H9 (cell line): Measurements from ENCODE around the gene UBE2B. TPM values are rescaled to one million over a fixed set of nuclear protein-coding genes. Genes with fewer than 3 reads are reported as not detected.

Source experiments
- DNase-seq: peaks from one replicate; pipeline ENCODE4 v3.0.0-alpha.2; 2017
- H2AFZ ChIP-seq: one replicate; pipeline ENCODE4 v1.6.1; 2013; ENCODE audit warnings: mild to moderate bottlenecking, low read length, control low read depth, moderate library complexity
- H2AK5ac ChIP-seq: 2 replicates; pipeline ENCODE4 v1.6.1; 2013; ENCODE audit warnings: low read length, control low read depth, mixed read lengths; ENCODE audit not compliant: insufficient read length
- H2BK120ac ChIP-seq: one replicate; pipeline ENCODE4 v1.6.1; 2013; ENCODE audit warnings: low read depth, mild to moderate bottlenecking, low read length, control low read depth, inconsistent platforms; ENCODE audit not compliant: poor library complexity, severe bottlenecking
- H2BK12ac ChIP-seq: 2 replicates; pipeline ENCODE4 v1.6.1; 2013; ENCODE audit warnings: low read length, control low read depth, mixed read lengths, low read depth; ENCODE audit not compliant: insufficient read length
- H2BK15ac ChIP-seq: 2 replicates; pipeline ENCODE4 v1.6.1; 2013; ENCODE audit warnings: low read depth, low read length, control low read depth
- H2BK20ac ChIP-seq: one replicate; pipeline ENCODE4 v1.6.1; 2013; ENCODE audit warnings: low read depth, mild to moderate bottlenecking, low read length, control low read depth, inconsistent platforms; ENCODE audit not compliant: poor library complexity, severe bottlenecking
- H2BK5ac ChIP-seq: 2 replicates; pipeline ENCODE4 v1.6.1; 2013; ENCODE audit warnings: low read length, control low read depth, mixed read lengths; ENCODE audit not compliant: insufficient read length
- H3K14ac ChIP-seq: 2 replicates; pipeline ENCODE4 v1.6.1; 2013; ENCODE audit warnings: low read length, control low read depth; ENCODE audit not compliant: insufficient read depth
- H3K18ac ChIP-seq: 2 replicates; pipeline ENCODE4 v1.6.1; 2013; ENCODE audit warnings: low read depth, mild to moderate bottlenecking, mixed read lengths, low read length, control low read depth; ENCODE audit not compliant: insufficient read length
- H3K23ac ChIP-seq: 2 replicates; pipeline ENCODE4 v1.6.1; 2013; ENCODE audit warnings: low read length, control low read depth, mixed read lengths, low read depth; ENCODE audit not compliant: insufficient read length
- H3K23me2 ChIP-seq: 2 replicates; pipeline ENCODE4 v1.6.1; 2013; ENCODE audit warnings: low read depth, mild to moderate bottlenecking, mixed read lengths, low read length, control low read depth; ENCODE audit not compliant: insufficient read length, poor library complexity, severe bottlenecking
- H3K27ac ChIP-seq: 2 replicates; pipeline ENCODE4 v1.5.1; 2013; ENCODE audit warnings: low read length, control low read depth, mixed read lengths, low read depth; ENCODE audit not compliant: insufficient read length
- H3K27me3 ChIP-seq: 2 replicates; pipeline ENCODE4 v1.6.1; 2013; ENCODE audit warnings: low read length, control low read depth, inconsistent platforms; ENCODE audit not compliant: insufficient read depth
- H3K4ac ChIP-seq: 2 replicates; pipeline ENCODE4 v1.6.1; 2013; ENCODE audit warnings: low read depth, mild to moderate bottlenecking, control low read depth, inconsistent platforms, low read length, moderate library complexity
- H3K4me1 ChIP-seq: 2 replicates; pipeline ENCODE4 v1.6.1; 2013; ENCODE audit warnings: low read length, control low read depth, inconsistent platforms; ENCODE audit not compliant: insufficient read depth
- H3K4me2 ChIP-seq: 2 replicates; pipeline ENCODE4 v1.6.1; 2013; ENCODE audit warnings: low read length, control low read depth, mixed read lengths; ENCODE audit not compliant: insufficient read length, insufficient read depth
- H3K56ac ChIP-seq: 2 replicates; pipeline ENCODE4 v1.6.1; 2013; ENCODE audit warnings: low read depth, mild to moderate bottlenecking, mixed read lengths, low read length, control low read depth; ENCODE audit not compliant: insufficient read length
- H3K79me1 ChIP-seq: 2 replicates; pipeline ENCODE4 v1.6.1; 2013; ENCODE audit warnings: low read depth, mild to moderate bottlenecking, moderate library complexity, low read length, control low read depth, inconsistent platforms; ENCODE audit not compliant: insufficient read depth, poor library complexity, severe bottlenecking
- H3K79me2 ChIP-seq: 2 replicates; pipeline ENCODE4 v1.6.1; 2013; ENCODE audit warnings: low read length, control low read depth, inconsistent platforms; ENCODE audit not compliant: insufficient read depth
- H3K9ac ChIP-seq: 2 replicates; pipeline ENCODE4 v1.6.1; 2013; ENCODE audit warnings: low read length, control low read depth, mixed read lengths; ENCODE audit not compliant: insufficient read length; ENCODE audit errors: extremely low read depth
- H3K9me3 ChIP-seq: one replicate; pipeline ENCODE4 v1.6.1; 2013; ENCODE audit warnings: low read depth, low read length, inconsistent platforms; ENCODE audit not compliant: control insufficient read depth
- H3T11ph ChIP-seq: one replicate; pipeline ENCODE4 v1.6.1; 2013; ENCODE audit warnings: mild to moderate bottlenecking, low read length, control low read depth, inconsistent platforms
- H4K20me1 ChIP-seq: one replicate; pipeline ENCODE4 v1.6.1; 2013; ENCODE audit not compliant: control insufficient read depth, insufficient read length, insufficient read depth
- H4K5ac ChIP-seq: 2 replicates; pipeline ENCODE4 v1.6.1; 2013; ENCODE audit warnings: low read depth, mild to moderate bottlenecking, mixed read lengths, low read length, control low read depth; ENCODE audit not compliant: insufficient read length
- H4K8ac ChIP-seq: replicated peaks from 2 replicates; pipeline ENCODE4 v1.6.1; 2013; ENCODE audit warnings: low read length, control low read depth, mixed read lengths, low read depth; ENCODE audit not compliant: insufficient read length
- H4K91ac ChIP-seq: 2 replicates; pipeline ENCODE4 v1.6.1; 2013; ENCODE audit warnings: low read depth, mild to moderate bottlenecking, moderate library complexity, mixed read lengths, low read length, control low read depth; ENCODE audit not compliant: insufficient read length
- H3K27ac Mint-ChIP-seq, 3 experiments: 2 replicates in 2 of 3; 3 replicates in 1 of 3; pipeline ENCODE4 v1.8.0; 2020 to 2021; ENCODE audit warnings: mixed read lengths in 3 of 3, mild to moderate bottlenecking in 1 of 3, moderate library complexity in 1 of 3
- H3K27me3 Mint-ChIP-seq: 2 replicates; pipeline ENCODE4 v1.8.0; 2021; ENCODE audit warnings: low read depth, mild to moderate bottlenecking, moderate library complexity, mixed read lengths
- H3K36me3 Mint-ChIP-seq, 3 experiments: 2 replicates in 2 of 3; 3 replicates in 1 of 3; pipeline ENCODE4 v1.8.0; 2020 to 2021; ENCODE audit warnings: low read depth in 3 of 3, mixed read lengths in 3 of 3; ENCODE audit not compliant: insufficient read depth in 1 of 3
- H3K4me1 Mint-ChIP-seq, 2 experiments: 2 replicates each; pipeline ENCODE4 v1.8.0; 2020; ENCODE audit warnings: mixed read lengths in 2 of 2
- H3K4me3 Mint-ChIP-seq, 2 experiments: 2 replicates in 1 of 2; 3 replicates in 1 of 2; pipeline ENCODE4 v1.8.0; 2020 to 2021; ENCODE audit warnings: mild to moderate bottlenecking in 2 of 2, mixed read lengths in 2 of 2, moderate library complexity in 1 of 2
- H3K9me3 Mint-ChIP-seq, 2 experiments: 2 replicates in 1 of 2; 3 replicates in 1 of 2; pipeline ENCODE4 v1.8.0; 2020; ENCODE audit warnings: mild to moderate bottlenecking in 2 of 2, mixed read lengths in 2 of 2, moderate library complexity in 1 of 2
- WGBS: extraction: QIAGEN DNeasy Blood & Tissue Kit; methylation state at CpG from one replicate; pipeline ENCODE4 v1.1.7; 2013; ENCODE audit warnings: missing lambda C conversion rate, low lambda C conversion rate, mixed read lengths; ENCODE audit not compliant: insufficient read length; ENCODE audit errors: extremely low coverage; 5-methylcytosine and 5-hydroxymethylcytosine counted together
- total RNA-seq: library from RNA; stranded (reverse); gene quantifications from 2 replicates; pipeline ENCODE4 v1.2.1, GENCODE V29; 2021
- TF ChIP-seq, protein P1 (sequence below): fragments of 200-600 bp; sonication (generic); conservative IDR thresholded peaks from 3 replicates; pipeline ENCODE4 v1.8.0; 2021; ENCODE audit warnings: antibody characterized with exemption, mild to moderate bottlenecking

The UBE2B gene
- total RNA-seq, 1 experiment from 2014 or later = 50.3 TPM

- H3K23me2 ChIP-seq = no peaks in the 10 kb centered on the region
- H2BK12ac ChIP-seq = no peak overlapping the region
- H3K4me1 Mint-ChIP-seq = peaks cover 9 to 17% of the 10 kb centered on the region in 2 experiments; a peak in 3 of 4 replicates
- no peak overlapping the region for H3K4me2 ChIP-seq
- no peak overlapping the region for H3K14ac ChIP-seq
- no peak overlapping the region for H2BK20ac ChIP-seq
- H4K5ac ChIP-seq = no peak overlapping the region
- no peak overlapping the region for H3K18ac ChIP-seq
- H3K27ac ChIP-seq = no peak overlapping the region
- peaks cover 12 to 70% (median 44%) of the 10 kb centered on the region in 3 experiments; a peak in 6 of 7 replicates for H3K36me3 Mint-ChIP-seq
- no CpG with 5 or more reads among the region's 4 CpGs for WGBS
- no peaks in the 10 kb centered on the region for H3K27me3 Mint-ChIP-seq
- H3K9me3 Mint-ChIP-seq = no peaks in the 10 kb centered on the region
- H3T11ph ChIP-seq = no peak overlapping the region
- H3K27me3 ChIP-seq = no peaks in the 10 kb centered on the region
- no peak overlapping the region for H2AK5ac ChIP-seq
- no peaks in the 10 kb centered on the region for H3K79me1 ChIP-seq
- no peak overlapping the region for H4K8ac ChIP-seq
- no peak overlapping the region for H4K91ac ChIP-seq
- no peak overlapping the region for H2BK5ac ChIP-seq
- H3K4me1 ChIP-seq = no peaks in the 10 kb centered on the region
- H3K56ac ChIP-seq = no peak overlapping the region
- H3K79me2 ChIP-seq = no peaks in the 10 kb centered on the region
- no peaks in the 10 kb centered on the region for H3K9me3 ChIP-seq
- H3K27ac Mint-ChIP-seq = no peak overlapping the region; a peak in 1 of 7 replicates
- no peak overlapping the region for H3K4me3 Mint-ChIP-seq
- H3K9ac ChIP-seq = no peak overlapping the region
- no peak overlapping the region for H2AFZ ChIP-seq
- no peak overlapping the region for H3K23ac ChIP-seq
- no peak overlapping the region for H3K4ac ChIP-seq
- H2BK120ac ChIP-seq = no peak overlapping the region
- no peak overlapping the region for H2BK15ac ChIP-seq
- TF ChIP-seq, protein P1, sequence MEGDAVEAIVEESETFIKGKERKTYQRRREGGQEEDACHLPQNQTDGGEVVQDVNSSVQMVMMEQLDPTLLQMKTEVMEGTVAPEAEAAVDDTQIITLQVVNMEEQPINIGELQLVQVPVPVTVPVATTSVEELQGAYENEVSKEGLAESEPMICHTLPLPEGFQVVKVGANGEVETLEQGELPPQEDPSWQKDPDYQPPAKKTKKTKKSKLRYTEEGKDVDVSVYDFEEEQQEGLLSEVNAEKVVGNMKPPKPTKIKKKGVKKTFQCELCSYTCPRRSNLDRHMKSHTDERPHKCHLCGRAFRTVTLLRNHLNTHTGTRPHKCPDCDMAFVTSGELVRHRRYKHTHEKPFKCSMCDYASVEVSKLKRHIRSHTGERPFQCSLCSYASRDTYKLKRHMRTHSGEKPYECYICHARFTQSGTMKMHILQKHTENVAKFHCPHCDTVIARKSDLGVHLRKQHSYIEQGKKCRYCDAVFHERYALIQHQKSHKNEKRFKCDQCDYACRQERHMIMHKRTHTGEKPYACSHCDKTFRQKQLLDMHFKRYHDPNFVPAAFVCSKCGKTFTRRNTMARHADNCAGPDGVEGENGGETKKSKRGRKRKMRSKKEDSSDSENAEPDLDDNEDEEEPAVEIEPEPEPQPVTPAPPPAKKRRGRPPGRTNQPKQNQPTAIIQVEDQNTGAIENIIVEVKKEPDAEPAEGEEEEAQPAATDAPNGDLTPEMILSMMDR = no peak
- DNase-seq = no peak
- H4K20me1 ChIP-seq = peaks cover 2% of the 10 kb centered on the region
These were observed 24.9 kb downstream of the UBE2B start for GRCh38 chr5:134396274-134396673.
